K562 (cell line): ENCODE results near the gene FUBP3. TPM values are rescaled to one million over a fixed set of nuclear protein-coding genes. Genes with fewer than 3 reads are reported as not detected.

Source experiments
- CHD2 ChIP-seq: IDR thresholded peaks from 2 replicates; pipeline ENCODE4 v1.6.1; 2011; ENCODE audit warnings: low read depth, low read length
- DLX4 ChIP-seq: fragments of 250-450 bp; sonication (Bioruptor Pico); IDR thresholded peaks from 2 replicates; pipeline ENCODE4 v1.6.1; 2021; ENCODE audit warnings: mild to moderate bottlenecking
- HNRNPH1 ChIP-seq: fragments of 200-400 bp; formaldehyde crosslinking; optimal IDR thresholded peaks from 2 replicates; pipeline ENCODE3; 2017; ENCODE audit warnings: low read depth, mild to moderate bottlenecking, low read length, moderate library complexity
- KDM1A ChIP-seq, 2 experiments: fragments of 450-650 bp; IDR thresholded peaks; 2 replicates each; pipeline ENCODE4 v1.6.1; 2016; ENCODE audit warnings: mild to moderate bottlenecking in 2 of 2
- LEF1 ChIP-seq: fragments of 450-650 bp; IDR thresholded peaks from 2 replicates; pipeline ENCODE4 v1.6.1; 2016; ENCODE audit warnings: mild to moderate bottlenecking
- MTA3 ChIP-seq: fragments of 450-650 bp; formaldehyde crosslinking; IDR thresholded peaks from 2 replicates; pipeline ENCODE4 v1.6.1; 2017; ENCODE audit warnings: mild to moderate bottlenecking, borderline replicate concordance
- MTF1 ChIP-seq: fragments of 250-450 bp; sonication (Bioruptor Pico); IDR thresholded peaks from 2 replicates; pipeline ENCODE4 v1.9.0; 2021; ENCODE audit warnings: moderate library complexity, mild to moderate bottlenecking, inconsistent platforms, borderline replicate concordance
- RAD21 ChIP-seq, 2 experiments: fragments of 250-450 bp in 1 of 2; fragments of 450-650 bp in 1 of 2; sonication (Bioruptor Pico) in 1 of 2; formaldehyde crosslinking in 1 of 2; IDR thresholded peaks in 1 of 2; conservative IDR thresholded peaks in 1 of 2; 2 replicates each; pipeline versions ENCODE4 v1.4.0 to v1.8.0; 2020 to 2022; ENCODE audit warnings: mild to moderate bottlenecking in 2 of 2, moderate library complexity in 1 of 2
- RBBP5 ChIP-seq: fragments of 200-600 bp; sonication (generic); IDR thresholded peaks from 2 replicates; pipeline ENCODE4 v1.6.1; 2012; ENCODE audit warnings: borderline replicate concordance, mild to moderate bottlenecking, low read length, control low read depth, inconsistent platforms; ENCODE audit not compliant: insufficient read depth, poor library complexity, severe bottlenecking
- RBM22 ChIP-seq: fragments of 200-400 bp; formaldehyde crosslinking; IDR thresholded peaks from 2 replicates; pipeline ENCODE4 v1.6.1; 2018; ENCODE audit warnings: low read length, low read depth; ENCODE audit not compliant: poor library complexity, severe bottlenecking
- SP1 ChIP-seq: sonication (generic); formaldehyde crosslinking; IDR thresholded peaks from 2 replicates; pipeline ENCODE4 v1.8.1; 2022; ENCODE audit warnings: mild to moderate bottlenecking, missing genetic modification reagents
- ZFPM2 ChIP-seq: fragments of 250-450 bp; sonication (Bioruptor Pico); IDR thresholded peaks from 2 replicates; pipeline ENCODE4 v1.5.1; 2022; ENCODE audit warnings: mild to moderate bottlenecking
- ZNF347 ChIP-seq: fragments of 450-650 bp; formaldehyde crosslinking; IDR thresholded peaks from 2 replicates; pipeline ENCODE4 v1.4.0; 2020; ENCODE audit warnings: low read depth, mild to moderate bottlenecking, moderate library complexity
- ZNF609 ChIP-seq: sonication (generic); formaldehyde crosslinking; IDR thresholded peaks from 2 replicates; pipeline ENCODE4 v1.8.1; 2023; ENCODE audit warnings: missing genetic modification reagents, mild to moderate bottlenecking, borderline replicate concordance
- polyA plus RNA-seq, 8 experiments: library from polyadenylated mRNA; depleted of rRNA in 4 of 8; stranded (reverse) in 5 of 8; unstranded in 3 of 8; fragments of >200 nt; fragmentation: Nextera tagmentation in 2 of 8; fragmentation: Illumina TruSeq in 1 of 8; extraction: Ambion mirVana in 2 of 8; extraction: Trizol in 1 of 8; gene quantifications; 2 replicates each; pipeline versions ENCODE4 v1.2.1 to v1.2.3, GENCODE V29; 2011 to 2014; ENCODE audit warnings: inconsistent platforms in 1 of 8, missing spikeins in 1 of 8
- total RNA-seq, 7 experiments: library from RNA; depleted of rRNA in 6 of 7; stranded (reverse); fragments of >200 nt in 6 of 7; fragmentation: Illumina TruSeq in 2 of 7; extraction: Trizol in 2 of 7; gene quantifications; 2 replicates each; pipeline versions ENCODE4 v1.2.1 to v1.2.3, GENCODE V29; 2011 to 2021; ENCODE audit warnings: low replicate concordance in 1 of 7
- TF ChIP-seq, protein P1 (sequence below): sonication (generic); formaldehyde crosslinking; IDR thresholded peaks from 2 replicates; pipeline ENCODE4 v1.8.1; 2023; ENCODE audit warnings: mild to moderate bottlenecking, missing genetic modification reagents
- TF ChIP-seq, protein P2 (sequence below): sonication (generic); formaldehyde crosslinking; IDR thresholded peaks from 2 replicates; pipeline ENCODE4 v1.9.0; 2022; ENCODE audit warnings: mild to moderate bottlenecking, missing genetic modification reagents

FUBP3 gene
- total and polyA plus RNA-seq, 9 of the 15 experiments (the other 6 are each of a cell fraction or from before 2014, with no cell fraction given), result 3.0 to 64.0 (median 48.1) TPM

DNA sequence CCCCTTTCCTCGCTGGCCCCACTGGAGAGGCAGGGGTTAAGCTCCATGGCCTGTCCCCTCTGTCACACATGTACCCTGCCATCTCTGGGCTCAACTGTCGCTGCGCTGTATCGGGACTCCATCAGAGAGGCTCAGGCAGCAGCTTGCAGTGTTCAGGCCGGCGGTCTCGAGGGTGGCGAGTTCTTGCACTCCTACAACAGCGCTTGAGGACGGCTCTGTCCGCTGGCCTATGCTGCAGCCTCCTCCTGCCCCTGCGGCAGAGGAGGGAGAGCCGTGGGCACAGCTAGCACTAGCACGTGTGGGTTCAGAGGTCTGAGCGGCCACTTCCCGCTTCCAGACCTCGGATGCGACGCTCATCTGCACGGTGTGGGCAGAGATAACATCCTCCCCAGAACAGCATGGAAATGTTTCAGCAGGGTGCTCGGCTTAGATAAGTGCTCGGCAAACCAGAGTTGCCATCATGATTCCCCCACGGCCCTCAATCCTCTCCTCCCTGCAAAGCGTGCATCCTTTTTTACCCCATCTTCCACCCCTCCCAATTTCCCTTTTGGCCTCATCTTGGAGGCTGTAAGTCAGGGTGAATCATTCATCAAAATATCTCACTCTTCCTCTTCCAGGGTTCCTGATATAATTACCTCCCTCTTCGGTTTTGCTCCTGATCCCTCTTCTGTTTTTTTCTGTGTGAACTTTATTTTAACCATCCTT lies 41.9 kb upstream of the FUBP3 start (continued):
- peak; percentile 45 for TF ChIP-seq RBBP5
- no peak for TF ChIP-seq MTF1 (CRISPR knock-in tag)
- TF ChIP-seq, protein P1, sequence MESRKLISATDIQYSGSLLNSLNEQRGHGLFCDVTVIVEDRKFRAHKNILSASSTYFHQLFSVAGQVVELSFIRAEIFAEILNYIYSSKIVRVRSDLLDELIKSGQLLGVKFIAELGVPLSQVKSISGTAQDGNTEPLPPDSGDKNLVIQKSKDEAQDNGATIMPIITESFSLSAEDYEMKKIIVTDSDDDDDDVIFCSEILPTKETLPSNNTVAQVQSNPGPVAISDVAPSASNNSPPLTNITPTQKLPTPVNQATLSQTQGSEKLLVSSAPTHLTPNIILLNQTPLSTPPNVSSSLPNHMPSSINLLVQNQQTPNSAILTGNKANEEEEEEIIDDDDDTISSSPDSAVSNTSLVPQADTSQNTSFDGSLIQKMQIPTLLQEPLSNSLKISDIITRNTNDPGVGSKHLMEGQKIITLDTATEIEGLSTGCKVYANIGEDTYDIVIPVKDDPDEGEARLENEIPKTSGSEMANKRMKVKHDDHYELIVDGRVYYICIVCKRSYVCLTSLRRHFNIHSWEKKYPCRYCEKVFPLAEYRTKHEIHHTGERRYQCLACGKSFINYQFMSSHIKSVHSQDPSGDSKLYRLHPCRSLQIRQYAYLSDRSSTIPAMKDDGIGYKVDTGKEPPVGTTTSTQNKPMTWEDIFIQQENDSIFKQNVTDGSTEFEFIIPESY (CRISPR knock-in tag), result peak; percentile 67
- TF ChIP-seq MTA3, result peak; percentile 97
- TF ChIP-seq, protein P2, sequence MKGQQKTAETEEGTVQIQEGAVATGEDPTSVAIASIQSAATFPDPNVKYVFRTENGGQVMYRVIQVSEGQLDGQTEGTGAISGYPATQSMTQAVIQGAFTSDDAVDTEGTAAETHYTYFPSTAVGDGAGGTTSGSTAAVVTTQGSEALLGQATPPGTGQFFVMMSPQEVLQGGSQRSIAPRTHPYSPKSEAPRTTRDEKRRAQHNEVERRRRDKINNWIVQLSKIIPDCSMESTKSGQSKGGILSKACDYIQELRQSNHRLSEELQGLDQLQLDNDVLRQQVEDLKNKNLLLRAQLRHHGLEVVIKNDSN (CRISPR knock-in tag), result peak; percentile 71
- no peak for TF ChIP-seq RBM22
- peak; percentile 99 for TF ChIP-seq KDM1A (IDR thresholded peaks at IDR 0.05)
- TF ChIP-seq SP1 (CRISPR knock-in tag), result no peak; the same call in 1 of the 2 replicates
- no peak for TF ChIP-seq ZNF347
- TF ChIP-seq ZNF609 (CRISPR knock-in tag), result peak; percentile 87; the same call in 1 of the 2 replicates
- no peak for TF ChIP-seq DLX4 (CRISPR knock-in tag)
- no peak for TF ChIP-seq HNRNPH1
- peak; percentile 93 for TF ChIP-seq LEF1
- peak in 1 of 2 experiments; percentile 30; a peak in 2 of 4 replicates for TF ChIP-seq RAD21 (CRISPR knock-in tag; conservative IDR thresholded peaks at IDR 0.05 in 1 of 2, IDR thresholded peaks at IDR 0.05 in 1 of 2)
- TF ChIP-seq ZFPM2, result no peak
- peak; percentile 26; the same call in 1 of the 2 replicates for TF ChIP-seq CHD2
